GM23338 (cell line): ENCODE results near the gene KRTAP10-9. TPM values are rescaled to one million over a fixed set of nuclear protein-coding genes. Genes with fewer than 3 reads are reported as not detected.

Source experiments
- ATAC-seq: fragments of 200-7000 bp; cut with Tn5 transposase; 3 replicates; pipeline ENCODE4 v1.9.1; 2020
- DNase-seq: peaks from one replicate; pipeline ENCODE4 v3.0.0-alpha.2; 2015; ENCODE audit warnings: low spot score
- H2AFZ ChIP-seq: fragments of 200-600 bp; sonication (generic); 2 replicates; pipeline ENCODE4 v1.8.0; 2016; ENCODE audit warnings: antibody characterized with exemption, mild to moderate bottlenecking, moderate library complexity
- H3F3A ChIP-seq: fragments of 200-600 bp; sonication (generic); replicated peaks from 2 replicates; pipeline ENCODE4 v1.8.0; 2017; ENCODE audit warnings: antibody characterized with exemption, mixed run types, low read depth
- H3K27ac ChIP-seq: fragments of 200-600 bp; sonication (generic); 2 replicates; pipeline ENCODE4 v1.6.1; 2016; ENCODE audit warnings: low read depth
- H3K27me3 ChIP-seq: fragments of 200-600 bp; sonication (generic); 2 replicates; pipeline ENCODE4 v1.8.0; 2016; ENCODE audit warnings: mild to moderate bottlenecking, mixed run types, moderate library complexity; ENCODE audit not compliant: insufficient read depth
- H3K36me3 ChIP-seq: fragments of 200-600 bp; sonication (generic); 2 replicates; pipeline ENCODE4 v1.8.0; 2016; ENCODE audit warnings: mild to moderate bottlenecking; ENCODE audit not compliant: insufficient read depth
- H3K4me1 ChIP-seq: fragments of 200-600 bp; sonication (generic); 2 replicates; pipeline ENCODE4 v1.8.0; 2016; ENCODE audit warnings: mild to moderate bottlenecking, moderate library complexity; ENCODE audit not compliant: insufficient read depth
- H3K4me2 ChIP-seq: fragments of 200-600 bp; sonication (generic); 2 replicates; pipeline ENCODE4 v1.7.1; 2017; ENCODE audit warnings: mixed run types
- H3K4me3 ChIP-seq: fragments of 200-600 bp; sonication (generic); 2 replicates; pipeline ENCODE4 v1.6.1; 2016; ENCODE audit warnings: mixed run types
- H3K79me2 ChIP-seq: fragments of 200-600 bp; sonication (generic); replicated peaks from 2 replicates; pipeline ENCODE4 v1.8.0; 2017; ENCODE audit warnings: mild to moderate bottlenecking; ENCODE audit not compliant: insufficient read depth
- H3K9me2 ChIP-seq: fragments of 200-600 bp; sonication (generic); 2 replicates; pipeline ENCODE4 v1.8.0; 2017; ENCODE audit not compliant: insufficient read depth
- H4K20me1 ChIP-seq: fragments of 200-600 bp; sonication (generic); replicated peaks from 2 replicates; pipeline ENCODE4 v1.8.0; 2017; ENCODE audit warnings: mild to moderate bottlenecking; ENCODE audit not compliant: insufficient read depth
- H3K27ac Mint-ChIP-seq: 2 replicates; pipeline ENCODE4 v1.8.0; 2020; ENCODE audit warnings: inconsistent platforms, mild to moderate bottlenecking, moderate library complexity, mixed read lengths
- H3K27me3 Mint-ChIP-seq: 3 replicates; pipeline ENCODE4 v1.8.0; 2022; ENCODE audit warnings: low read depth, mild to moderate bottlenecking, moderate library complexity, mixed read lengths, inconsistent platforms; ENCODE audit not compliant: insufficient read depth, poor library complexity
- H3K36me3 Mint-ChIP-seq: 3 replicates; pipeline ENCODE4 v1.8.0; 2021; ENCODE audit warnings: low read depth, mild to moderate bottlenecking, inconsistent platforms, moderate library complexity, mixed read lengths
- H3K4me1 Mint-ChIP-seq: 3 replicates; pipeline ENCODE4 v1.8.0; 2020; ENCODE audit warnings: mild to moderate bottlenecking, inconsistent platforms, mixed read lengths
- H3K4me3 Mint-ChIP-seq: 3 replicates; pipeline ENCODE4 v1.8.0; 2021; ENCODE audit warnings: moderate library complexity, mild to moderate bottlenecking, inconsistent platforms, mixed read lengths
- H3K9me3 Mint-ChIP-seq: 3 replicates; pipeline ENCODE4 v1.8.0; 2020; ENCODE audit warnings: moderate library complexity, mild to moderate bottlenecking, inconsistent platforms, mixed read lengths
- CREB1 ChIP-seq: fragments of 250-450 bp; sonication (Bioruptor Pico); IDR thresholded peaks from 2 replicates; pipeline ENCODE4 v1.5.0; 2020; ENCODE audit warnings: low read depth, mild to moderate bottlenecking, moderate library complexity
- EZH2 ChIP-seq: fragments of 200-600 bp; sonication (generic); IDR thresholded peaks from one replicate; pipeline ENCODE4 v1.8.0; 2017; ENCODE audit warnings: antibody characterized with exemption, mild to moderate bottlenecking, low read depth; ENCODE audit not compliant: unreplicated experiment
- EZH2phosphoT487 ChIP-seq: fragments of 200-600 bp; sonication (generic); IDR thresholded peaks from one replicate; pipeline ENCODE4 v1.8.1; 2018; ENCODE audit warnings: antibody characterized with exemption; ENCODE audit not compliant: unreplicated experiment
- JUNB ChIP-seq: IDR thresholded peaks from one replicate; pipeline ENCODE4 v1.6.1; 2016; ENCODE audit warnings: antibody characterized with exemption; ENCODE audit not compliant: unreplicated experiment
- POLR2AphosphoS5 ChIP-seq: IDR thresholded peaks from 2 replicates; pipeline ENCODE4 v1.6.1; 2016; ENCODE audit warnings: antibody characterized with exemption, low read depth
- REST ChIP-seq: IDR thresholded peaks from one replicate; pipeline ENCODE4 v1.6.1; 2018; ENCODE audit warnings: antibody characterized with exemption; ENCODE audit not compliant: unreplicated experiment
- ZNF114 ChIP-seq: fragments of 250-450 bp; sonication (Bioruptor Pico); IDR thresholded peaks from 2 replicates; pipeline ENCODE4 v1.5.0; 2020; ENCODE audit warnings: mild to moderate bottlenecking, moderate library complexity
- ZNF331 ChIP-seq: fragments of 250-450 bp; sonication (Bioruptor Pico); IDR thresholded peaks from 2 replicates; pipeline ENCODE4 v1.5.0; 2020; ENCODE audit warnings: low read depth, mild to moderate bottlenecking, moderate library complexity
- polyA plus RNA-seq: library from polyadenylated mRNA; unstranded; fragments of >200 nt; fragmentation: Nextera tagmentation; extraction: Ambion mirVana; gene quantifications from 2 replicates; pipeline ENCODE4 v1.2.1, GENCODE V29; 2016
- total RNA-seq: library from RNA; depleted of rRNA; stranded (reverse); fragments of >200 nt; shearing (Covaris generic); gene quantifications from 2 replicates; pipeline ENCODE4 v1.2.3, GENCODE V29; 2014
- TF ChIP-seq, protein P1 (sequence below): fragments of 250-450 bp; sonication (Bioruptor Pico); IDR thresholded peaks from 2 replicates; pipeline ENCODE4 v1.5.0; 2020; ENCODE audit warnings: mild to moderate bottlenecking, moderate library complexity
- TF ChIP-seq, protein P2 (sequence below): IDR thresholded peaks from 2 replicates; pipeline ENCODE4 v1.6.1; 2016; ENCODE audit warnings: antibody characterized with exemption

The KRTAP10-9 gene
- total and polyA plus RNA-seq, 2 experiments from 2014 or later = not detected

DNA sequence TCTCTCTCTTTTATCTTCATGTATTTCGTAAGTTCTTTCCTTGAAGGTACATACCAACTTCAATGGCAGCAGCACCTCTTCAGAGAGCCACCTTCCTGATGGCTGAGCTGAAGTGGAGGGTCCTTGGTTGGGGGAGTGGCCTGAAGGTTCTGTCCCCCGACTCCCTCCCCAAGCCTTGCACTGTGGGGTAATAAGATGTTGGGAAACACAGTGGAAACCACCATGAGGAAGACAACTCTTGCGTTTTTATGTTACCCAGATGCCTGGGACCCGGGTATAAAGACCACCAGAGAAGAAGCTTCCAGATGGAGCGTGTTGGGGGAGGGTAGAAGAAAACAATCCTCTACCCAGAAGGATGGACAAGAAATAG, 31.6 kb downstream of the KRTAP10-9 start (continued):
- TF ChIP-seq, protein P1, sequence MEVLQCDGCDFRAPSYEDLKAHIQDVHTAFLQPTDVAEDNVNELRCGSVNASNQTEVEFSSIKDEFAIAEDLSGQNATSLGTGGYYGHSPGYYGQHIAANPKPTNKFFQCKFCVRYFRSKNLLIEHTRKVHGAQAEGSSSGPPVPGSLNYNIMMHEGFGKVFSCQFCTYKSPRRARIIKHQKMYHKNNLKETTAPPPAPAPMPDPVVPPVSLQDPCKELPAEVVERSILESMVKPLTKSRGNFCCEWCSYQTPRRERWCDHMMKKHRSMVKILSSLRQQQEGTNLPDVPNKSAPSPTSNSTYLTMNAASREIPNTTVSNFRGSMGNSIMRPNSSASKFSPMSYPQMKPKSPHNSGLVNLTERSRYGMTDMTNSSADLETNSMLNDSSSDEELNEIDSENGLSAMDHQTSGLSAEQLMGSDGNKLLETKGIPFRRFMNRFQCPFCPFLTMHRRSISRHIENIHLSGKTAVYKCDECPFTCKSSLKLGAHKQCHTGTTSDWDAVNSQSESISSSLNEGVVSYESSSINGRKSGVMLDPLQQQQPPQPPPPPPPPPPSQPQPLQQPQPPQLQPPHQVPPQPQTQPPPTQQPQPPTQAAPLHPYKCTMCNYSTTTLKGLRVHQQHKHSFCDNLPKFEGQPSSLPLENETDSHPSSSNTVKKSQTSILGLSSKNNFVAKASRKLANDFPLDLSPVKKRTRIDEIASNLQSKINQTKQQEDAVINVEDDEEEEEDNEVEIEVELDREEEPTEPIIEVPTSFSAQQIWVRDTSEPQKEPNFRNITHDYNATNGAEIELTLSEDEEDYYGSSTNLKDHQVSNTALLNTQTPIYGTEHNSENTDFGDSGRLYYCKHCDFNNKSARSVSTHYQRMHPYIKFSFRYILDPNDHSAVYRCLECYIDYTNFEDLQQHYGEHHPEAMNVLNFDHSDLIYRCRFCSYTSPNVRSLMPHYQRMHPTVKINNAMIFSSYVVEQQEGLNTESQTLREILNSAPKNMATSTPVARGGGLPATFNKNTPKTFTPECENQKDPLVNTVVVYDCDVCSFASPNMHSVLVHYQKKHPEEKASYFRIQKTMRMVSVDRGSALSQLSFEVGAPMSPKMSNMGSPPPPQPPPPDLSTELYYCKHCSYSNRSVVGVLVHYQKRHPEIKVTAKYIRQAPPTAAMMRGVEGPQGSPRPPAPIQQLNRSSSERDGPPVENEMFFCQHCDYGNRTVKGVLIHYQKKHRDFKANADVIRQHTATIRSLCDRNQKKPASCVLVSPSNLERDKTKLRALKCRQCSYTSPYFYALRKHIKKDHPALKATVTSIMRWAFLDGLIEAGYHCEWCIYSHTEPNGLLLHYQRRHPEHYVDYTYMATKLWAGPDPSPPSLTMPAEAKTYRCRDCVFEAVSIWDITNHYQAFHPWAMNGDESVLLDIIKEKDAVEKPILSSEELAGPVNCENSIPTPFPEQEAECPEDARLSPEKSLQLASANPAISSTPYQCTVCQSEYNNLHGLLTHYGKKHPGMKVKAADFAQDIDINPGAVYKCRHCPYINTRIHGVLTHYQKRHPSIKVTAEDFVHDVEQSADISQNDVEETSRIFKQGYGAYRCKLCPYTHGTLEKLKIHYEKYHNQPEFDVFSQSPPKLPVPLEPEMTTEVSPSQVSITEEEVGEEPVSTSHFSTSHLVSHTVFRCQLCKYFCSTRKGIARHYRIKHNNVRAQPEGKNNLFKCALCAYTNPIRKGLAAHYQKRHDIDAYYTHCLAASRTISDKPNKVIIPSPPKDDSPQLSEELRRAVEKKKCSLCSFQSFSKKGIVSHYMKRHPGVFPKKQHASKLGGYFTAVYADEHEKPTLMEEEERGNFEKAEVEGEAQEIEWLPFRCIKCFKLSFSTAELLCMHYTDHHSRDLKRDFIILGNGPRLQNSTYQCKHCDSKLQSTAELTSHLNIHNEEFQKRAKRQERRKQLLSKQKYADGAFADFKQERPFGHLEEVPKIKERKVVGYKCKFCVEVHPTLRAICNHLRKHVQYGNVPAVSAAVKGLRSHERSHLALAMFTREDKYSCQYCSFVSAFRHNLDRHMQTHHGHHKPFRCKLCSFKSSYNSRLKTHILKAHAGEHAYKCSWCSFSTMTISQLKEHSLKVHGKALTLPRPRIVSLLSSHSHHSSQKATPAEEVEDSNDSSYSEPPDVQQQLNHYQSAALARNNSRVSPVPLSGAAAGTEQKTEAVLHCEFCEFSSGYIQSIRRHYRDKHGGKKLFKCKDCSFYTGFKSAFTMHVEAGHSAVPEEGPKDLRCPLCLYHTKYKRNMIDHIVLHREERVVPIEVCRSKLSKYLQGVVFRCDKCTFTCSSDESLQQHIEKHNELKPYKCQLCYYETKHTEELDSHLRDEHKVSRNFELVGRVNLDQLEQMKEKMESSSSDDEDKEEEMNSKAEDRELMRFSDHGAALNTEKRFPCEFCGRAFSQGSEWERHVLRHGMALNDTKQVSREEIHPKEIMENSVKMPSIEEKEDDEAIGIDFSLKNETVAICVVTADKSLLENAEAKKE (CRISPR knock-in tag) = no peak
- TF ChIP-seq POLR2AphosphoS5 (no peak), ZNF114 (CRISPR knock-in tag) (no peak), EZH2 (no peak), JUNB (no peak)
- TF ChIP-seq, protein P2, sequence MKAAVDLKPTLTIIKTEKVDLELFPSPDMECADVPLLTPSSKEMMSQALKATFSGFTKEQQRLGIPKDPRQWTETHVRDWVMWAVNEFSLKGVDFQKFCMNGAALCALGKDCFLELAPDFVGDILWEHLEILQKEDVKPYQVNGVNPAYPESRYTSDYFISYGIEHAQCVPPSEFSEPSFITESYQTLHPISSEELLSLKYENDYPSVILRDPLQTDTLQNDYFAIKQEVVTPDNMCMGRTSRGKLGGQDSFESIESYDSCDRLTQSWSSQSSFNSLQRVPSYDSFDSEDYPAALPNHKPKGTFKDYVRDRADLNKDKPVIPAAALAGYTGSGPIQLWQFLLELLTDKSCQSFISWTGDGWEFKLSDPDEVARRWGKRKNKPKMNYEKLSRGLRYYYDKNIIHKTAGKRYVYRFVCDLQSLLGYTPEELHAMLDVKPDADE = no peak

- H3K27ac Mint-ChIP-seq = peak overlapping the region; percentile 47; the same call in 1 of the 2 replicates
- Histone ChIP-seq H3K4me3 (no peak overlapping the region), H3K27me3 (no peaks in the 10 kb centered on the region), H3K9me2 (no peaks in the 10 kb centered on the region), H3K27ac (no peak overlapping the region), H3K79me2 (no peaks in the 10 kb centered on the region), H3K4me2 (peak overlapping the region; percentile 47; the same call in 1 of the 2 replicates), H2AFZ (peak overlapping the region; percentile 86), H3F3A (0 out of 2 replicates have a peak, but pooled peaks cover 3% of the 10 kb centered on the region), H4K20me1 (no peaks in the 10 kb centered on the region), H3K36me3 (no peaks in the 10 kb centered on the region), H3K4me1 (peaks cover 31% of the 10 kb centered on the region)
- ATAC-seq (peak; percentile 36), DNase-seq (no peak)
- peaks cover 8% of the 10 kb centered on the region for H3K27me3 Mint-ChIP-seq
- H3K9me3 Mint-ChIP-seq = peaks cover 18% of the 10 kb centered on the region
- H3K36me3 Mint-ChIP-seq = peaks cover 9% of the 10 kb centered on the region; the same call in 2 of the 3 replicates
- H3K4me3 Mint-ChIP-seq = no peak overlapping the region
- H3K4me1 Mint-ChIP-seq = peaks cover 30% of the 10 kb centered on the region
- no peak for TF ChIP-seq CREB1 (CRISPR knock-in tag)
- no peak for TF ChIP-seq ZNF331 (CRISPR knock-in tag)
- TF ChIP-seq POLR2AphosphoS5 = no peak
- TF ChIP-seq, protein P2 = no peak
- TF ChIP-seq EZH2phosphoT487 = no peak
- TF ChIP-seq EZH2 = no peak
- no peak for TF ChIP-seq REST
Measured at GRCh38 chr21:44658913-44659595, 32.2 kb downstream of the KRTAP10-9 start.
